Choroid plexus epithelial cell (primary cell): ENCODE measurements around the gene TMEM182.

Experiments used
- DNase-seq: peaks from one replicate; pipeline ENCODE4 v3.0.0-alpha.2; 2010; ENCODE audit warnings: low read depth
- H3K4me3 ChIP-seq: 2 replicates; pipeline ENCODE4 v1.5.1; 2011; ENCODE audit warnings: low read depth, mild to moderate bottlenecking, control low read depth, low read length, moderate library complexity
- CTCF ChIP-seq: conservative IDR thresholded peaks from 2 replicates; pipeline ENCODE4 v1.5.1; 2011; ENCODE audit warnings: low read depth, mild to moderate bottlenecking, control low read depth, inconsistent platforms, low read length, moderate library complexity

Gene TMEM182

DNA sequence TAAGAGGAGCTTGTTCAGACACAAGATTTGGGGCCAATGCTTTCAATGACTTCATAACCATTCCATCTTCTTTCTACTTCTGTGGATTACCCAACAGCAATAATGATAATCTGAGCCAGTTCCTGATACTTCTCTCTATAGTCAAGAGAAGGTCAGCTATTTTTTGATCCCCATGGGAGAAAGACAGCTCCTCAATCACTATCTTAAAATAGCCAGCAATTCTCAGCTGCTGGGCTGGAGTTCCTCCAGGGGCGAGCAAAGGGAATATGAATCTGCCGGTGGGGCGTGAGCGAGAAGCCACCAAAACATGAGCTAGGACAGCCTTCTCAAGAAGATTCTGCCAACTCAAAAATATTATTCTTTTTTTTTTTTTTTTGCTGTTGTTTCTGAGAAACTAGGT lies at the start of gene TMEM182:
Gene TMEM182 (plus strand): TSS at position 269 of the 400 bp plus-strand sequence. CDS start 187 bp downstream, outside the sequence.
- no peak for TF ChIP-seq CTCF
- H3K4me3 ChIP-seq: no peak within 1 kb of the TSS
- no peak for DNase-seq

GRCh38 chr2:102717308-102718018 lies 44.4 kb upstream of the TMEM182 start:
- no peak for TF ChIP-seq CTCF
- DNase-seq: peak; percentile 56
- no peak overlapping the region for H3K4me3 ChIP-seq

- DNase-seq: no peak
- no peak for TF ChIP-seq CTCF
These were observed 43.2 kb upstream of the TMEM182 start for GRCh38 chr2:102718387-102719316.

DNA sequence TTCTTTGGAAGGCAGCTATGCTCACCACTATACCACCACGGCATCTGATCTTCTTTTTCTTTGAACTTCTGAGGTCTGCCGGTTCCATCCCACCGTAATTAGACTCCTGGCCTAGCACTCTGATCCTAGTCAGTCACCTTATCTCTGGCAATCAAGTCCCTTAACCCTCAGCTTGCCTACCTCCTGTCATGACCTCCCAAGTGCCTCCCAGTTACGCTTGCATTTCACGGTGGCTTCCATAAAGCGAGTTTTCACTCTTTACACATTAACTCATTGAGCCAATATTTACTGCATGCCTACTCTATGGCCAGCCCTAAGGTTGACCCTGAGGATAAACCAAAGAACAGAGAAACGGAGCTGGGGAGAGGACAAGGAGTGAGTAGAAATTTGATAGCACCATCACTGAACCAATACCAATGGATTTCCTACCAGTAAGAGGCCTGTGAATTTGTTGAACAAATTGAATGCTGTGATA lies 37.8 kb upstream of the TMEM182 start:
- no peak for TF ChIP-seq CTCF
- H3K4me3 ChIP-seq: no peak overlapping the region
- no peak for DNase-seq

More at GRCh38 chr2:102718387-102719316, 43.2 kb upstream of the TMEM182 start:
- no peak overlapping the region for H3K4me3 ChIP-seq

DNA sequence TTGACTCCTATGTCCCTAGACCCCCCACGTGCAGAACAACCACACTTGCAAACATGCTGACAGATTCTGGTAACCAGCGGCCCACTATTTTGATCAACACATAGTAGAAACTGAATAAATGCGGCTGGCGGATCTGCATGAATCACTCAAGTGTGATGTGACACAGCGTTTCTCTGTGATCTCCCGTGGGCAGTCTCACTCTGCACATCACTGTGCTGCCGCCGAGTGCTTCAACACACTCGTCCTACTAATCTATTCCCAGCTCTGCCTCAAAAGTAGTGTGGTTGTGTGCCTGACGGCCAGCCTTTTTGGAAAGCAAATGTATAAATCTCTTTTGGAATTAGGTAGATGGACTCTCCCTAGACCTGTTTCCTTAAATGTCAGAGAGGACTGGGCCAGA lies 37.3 kb upstream of the TMEM182 start:
- no peak for TF ChIP-seq CTCF
- H3K4me3 ChIP-seq: no peak overlapping the region
- no peak for DNase-seq

- H3K4me3 ChIP-seq: no peak overlapping the region
- no peak for DNase-seq
- no peak for TF ChIP-seq CTCF
These were observed 35.4 kb upstream of the TMEM182 start for GRCh38 chr2:102726128-102727087.
